ELF-1 (cell line): Measurements from ENCODE around the gene C14orf39.
"Not testable (repeated sequence)": the region's sequence is repeated elsewhere in the genome, so short reads cannot be mapped to it uniquely, and the experiment has no call there.

Experiments used
- DNase-seq: peaks from one replicate; pipeline ENCODE4 v3.0.0-alpha.2; 2016; ENCODE audit warnings: low read depth, low spot score

The C14orf39 gene

DNA sequence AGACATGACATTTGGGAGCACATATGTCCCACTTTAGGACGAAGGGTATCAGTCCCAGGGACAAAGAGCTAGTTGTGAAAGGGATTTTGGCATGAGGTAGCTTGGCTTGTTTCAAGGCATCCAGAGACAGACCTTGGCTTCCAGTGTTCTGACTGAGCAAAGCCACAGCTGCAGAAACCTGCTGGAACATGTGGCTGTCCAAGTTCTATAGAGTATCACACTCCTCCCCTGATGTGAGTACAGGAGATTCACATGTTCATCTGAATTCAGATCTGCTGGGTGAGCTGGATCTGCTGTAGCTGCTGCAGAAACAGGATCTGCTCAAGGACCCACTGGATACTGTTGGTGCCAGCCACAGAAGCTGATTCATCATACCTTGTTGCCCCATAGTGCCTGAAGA lies 10.1 kb upstream of the C14orf39 start:
- no peak for DNase-seq

DNA sequence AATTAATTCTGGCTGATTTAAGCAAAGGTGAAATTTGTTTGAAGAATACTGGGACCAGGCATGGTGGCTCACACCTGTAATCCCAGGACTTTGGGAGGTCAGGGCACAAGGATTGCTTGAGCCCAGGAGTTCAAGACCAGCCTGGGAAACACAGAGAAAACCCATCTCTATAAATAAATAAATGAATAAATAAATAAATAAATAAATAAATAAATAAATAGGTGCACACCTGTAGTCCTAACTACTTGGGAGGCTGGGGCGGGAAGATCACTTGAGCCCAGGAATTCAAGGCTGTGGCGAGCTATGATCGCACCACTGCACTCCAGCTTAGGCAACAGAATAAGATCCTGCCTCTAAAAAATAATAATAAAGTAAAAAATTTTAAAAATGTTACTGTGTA lies 4.4 kb upstream of the C14orf39 start:
- no peak for DNase-seq

DNA sequence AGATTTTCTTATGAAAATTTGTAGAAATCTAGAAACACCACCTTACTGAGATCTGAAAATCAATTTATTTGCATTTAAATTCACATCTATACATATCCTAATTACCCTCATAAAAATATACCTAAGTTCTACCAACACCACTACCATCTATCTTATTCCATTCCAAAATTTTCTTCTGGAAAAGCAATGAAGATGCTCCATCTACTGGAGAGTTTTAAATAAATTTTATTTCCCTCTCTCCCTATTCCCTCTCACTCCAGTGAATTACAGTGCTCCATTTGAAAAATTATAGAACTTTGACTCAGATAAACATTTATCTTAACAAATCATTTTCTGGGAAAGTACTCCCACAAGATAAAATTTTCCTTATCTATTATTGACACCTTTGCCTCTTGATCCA lies 2.3 kb upstream of the C14orf39 start:
- no peak for DNase-seq

DNA sequence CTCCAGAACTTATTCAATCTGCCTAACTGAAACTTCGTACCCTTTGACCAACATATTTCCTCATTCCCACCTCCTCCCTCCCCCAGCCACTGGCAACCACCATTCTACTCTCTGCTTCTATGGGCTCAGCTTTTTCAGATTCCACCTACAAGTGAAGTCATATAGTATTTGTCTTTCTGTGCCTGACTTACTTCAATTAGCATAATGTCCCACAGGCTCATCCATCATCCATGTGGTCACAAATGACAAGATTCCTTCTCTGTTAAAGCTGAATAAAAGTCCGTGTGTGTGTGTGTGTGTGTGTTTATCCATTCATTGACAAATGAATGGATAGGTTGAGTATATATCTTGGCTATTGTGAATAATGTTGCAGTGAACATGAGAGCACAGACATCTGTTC lies 1.3 kb upstream of the C14orf39 start:
- no peak for DNase-seq

DNA sequence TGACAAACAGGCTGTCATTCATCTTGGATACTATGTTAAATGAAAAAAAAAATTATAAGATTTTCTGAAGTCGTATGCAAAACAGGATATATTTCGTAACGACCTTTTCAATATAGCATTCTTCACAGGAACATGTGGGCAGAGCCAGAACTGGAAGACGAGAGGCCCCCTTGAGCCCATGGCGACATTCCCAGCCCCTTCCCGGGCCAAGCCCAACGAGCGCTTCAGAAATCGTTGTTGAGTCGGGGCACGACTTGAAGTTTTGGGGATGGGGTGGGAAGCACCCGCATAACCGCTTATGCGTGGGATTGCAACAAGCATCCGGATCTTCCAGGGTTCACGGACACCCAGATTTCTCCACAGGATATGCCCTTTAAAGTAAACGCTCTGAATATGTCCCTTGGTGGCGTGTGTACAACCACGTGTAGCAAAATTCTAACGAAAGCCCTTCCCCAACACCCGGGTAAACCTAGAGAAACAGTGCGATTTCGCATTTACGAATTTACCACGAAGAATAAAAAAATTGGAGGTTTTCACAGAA lies 736 bp downstream of the C14orf39 start:
- no peak for DNase-seq

DNA sequence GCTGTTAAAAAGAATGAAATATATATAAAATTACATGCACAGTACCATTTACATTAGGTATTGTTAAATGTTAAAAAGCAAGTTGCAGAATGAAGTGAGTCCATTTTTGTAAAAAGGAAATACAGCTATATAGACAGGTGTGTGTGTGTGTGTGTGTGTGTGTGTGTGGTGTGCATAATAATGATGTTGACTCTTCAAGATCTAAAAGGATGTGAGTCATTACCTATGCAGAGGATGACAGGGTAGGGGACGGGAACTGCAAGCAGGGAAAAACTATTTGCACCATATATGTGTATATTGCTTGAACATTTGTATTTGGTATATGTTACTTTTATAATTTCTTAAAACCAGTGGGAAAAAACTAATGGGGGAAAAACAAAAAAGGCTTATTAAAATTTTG lies 3.1 kb downstream of the C14orf39 start:
- DNase-seq: no peak

DNA sequence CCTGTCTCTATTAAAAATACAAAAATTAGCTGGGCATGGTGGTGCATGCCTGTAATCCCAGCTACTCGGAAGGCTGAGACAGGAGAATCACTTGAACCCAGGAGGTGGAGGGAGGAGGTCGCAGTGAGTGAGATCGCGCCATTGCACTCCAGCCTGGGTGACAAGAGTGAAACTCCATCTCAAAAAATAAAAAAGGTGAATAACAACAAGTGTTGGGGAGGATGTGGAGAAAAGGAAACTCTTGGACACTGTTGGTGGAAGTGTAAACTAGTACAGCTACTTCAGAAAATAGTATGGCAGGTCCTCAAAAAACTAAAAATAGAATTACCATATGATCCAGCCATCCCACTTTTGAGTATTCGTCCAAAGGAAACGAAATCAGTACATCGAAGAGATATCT lies 5.6 kb downstream of the C14orf39 start:
- not testable (repeated sequence) for DNase-seq

DNA sequence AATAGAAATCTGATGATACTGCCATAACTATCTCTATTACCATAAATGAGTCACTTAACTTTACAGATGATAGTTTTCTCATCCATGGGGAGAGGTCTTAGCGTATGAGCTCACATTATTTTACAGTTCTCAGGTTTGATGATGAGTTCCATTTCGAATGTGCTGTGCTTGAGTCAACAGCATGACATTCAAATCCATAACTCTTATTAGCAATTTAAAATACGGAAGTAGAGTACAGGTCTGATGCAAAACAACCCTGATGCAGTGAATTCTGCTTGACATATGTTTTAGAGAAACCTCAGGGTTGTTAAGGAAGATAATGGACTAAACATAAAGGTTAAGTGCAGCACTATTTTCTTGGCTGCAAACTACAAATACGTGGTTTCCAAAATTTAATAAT lies 30.0 kb downstream of the C14orf39 start:
- DNase-seq: no peak

DNA sequence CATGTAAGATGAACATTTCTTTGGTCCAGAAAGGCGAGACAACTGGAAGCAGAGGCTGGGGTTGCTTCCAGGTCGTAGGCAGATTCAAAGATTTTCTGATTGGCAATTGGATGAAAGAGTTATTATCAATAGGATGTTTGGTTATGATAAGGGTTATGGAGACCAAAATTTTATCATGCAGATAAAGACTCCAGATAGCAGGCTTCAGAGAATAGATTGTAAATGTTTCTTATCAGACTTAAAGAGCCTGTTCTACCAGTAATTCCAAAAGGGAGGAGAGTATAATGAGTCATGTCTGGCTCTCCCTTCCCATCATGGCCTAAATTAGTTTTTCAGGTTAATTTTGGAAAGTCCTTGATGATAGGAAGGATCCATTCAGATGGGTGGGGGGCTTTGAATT lies 55.6 kb downstream of the C14orf39 start:
- DNase-seq: no peak

DNA sequence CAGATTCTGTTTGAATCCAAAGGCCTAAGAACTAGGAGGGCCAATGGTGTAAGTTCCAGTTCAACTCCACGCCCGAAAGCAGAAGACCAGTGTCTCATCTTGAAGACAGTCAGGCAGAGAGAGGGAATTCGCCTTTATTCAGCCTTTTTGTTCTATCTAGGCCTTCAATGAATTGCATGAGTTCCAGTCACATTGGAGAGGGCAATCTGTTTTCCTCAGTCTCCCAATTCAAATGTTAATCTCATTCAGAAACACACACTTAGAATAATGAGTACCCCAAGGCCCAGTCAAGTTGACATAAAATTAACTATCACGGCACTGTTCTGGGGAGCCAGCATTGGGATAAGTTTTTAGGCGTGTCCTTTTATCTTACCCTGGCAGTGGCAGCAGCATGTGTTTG lies 65.8 kb downstream of the C14orf39 start:
- DNase-seq: no peak

DNA sequence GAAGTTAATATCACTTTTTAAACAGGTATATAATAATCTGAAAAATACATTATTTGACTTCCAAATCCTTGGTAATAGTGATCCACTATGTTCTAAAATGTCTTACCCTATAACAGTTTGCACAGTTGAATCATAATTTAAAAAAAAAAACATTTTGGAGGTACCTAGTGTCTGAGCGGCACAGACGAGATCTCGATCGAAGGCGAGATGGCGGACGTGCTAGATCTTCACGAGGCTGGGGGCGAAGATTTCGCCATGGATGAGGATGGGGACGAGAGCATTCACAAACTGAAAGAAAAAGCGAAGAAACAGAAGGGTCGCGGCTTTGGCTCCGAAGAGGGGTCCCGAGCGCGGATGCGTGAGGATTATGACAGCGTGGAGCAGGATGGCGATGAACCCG lies 88.3 kb downstream of the C14orf39 start:
- DNase-seq: not testable (repeated sequence)

DNA sequence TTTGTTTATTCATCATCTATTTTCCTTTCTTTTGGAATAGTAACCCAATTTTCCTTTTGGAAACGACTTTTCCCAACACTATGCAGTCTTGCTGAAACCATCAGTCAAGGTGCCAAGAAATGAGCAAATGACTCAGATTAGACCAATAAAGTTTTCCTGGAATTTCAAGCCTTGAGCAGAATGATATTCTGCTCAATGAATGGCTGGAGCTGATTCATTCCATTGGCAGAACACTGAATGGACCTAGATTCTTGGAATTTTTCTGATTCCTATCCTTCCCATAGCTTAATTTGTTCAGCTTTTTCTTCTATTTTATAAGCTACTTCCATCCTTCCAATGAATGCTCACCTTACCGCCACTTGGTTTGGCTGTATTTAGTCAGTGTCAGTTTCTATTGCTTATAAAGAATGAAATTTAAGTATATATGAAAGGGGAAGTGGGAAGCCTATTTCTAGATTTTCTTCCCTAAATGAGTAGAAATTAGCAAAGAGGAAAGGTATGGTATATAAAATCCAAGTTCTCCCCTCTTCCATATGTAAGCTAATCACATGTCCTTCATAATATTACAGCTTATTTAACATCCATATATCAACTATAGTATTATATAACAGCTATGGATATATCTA lies 89.0 kb downstream of the C14orf39 start:
- no peak for DNase-seq
